ENCODE results near the gene C6. TPM values are rescaled to one million over a fixed set of nuclear protein-coding genes. Genes with fewer than 3 reads are reported as not detected.
"Not testable (repeated sequence)": the region's sequence is repeated elsewhere in the genome, so short reads cannot be mapped to it uniquely, and the experiment has no call there.

C6 gene
- total and polyA plus RNA-seq, 9 of the 15 experiments (the other 6 are each of a cell fraction or from before 2014, with no cell fraction given), result 0.09 TPM; not detected in 8

DNA sequence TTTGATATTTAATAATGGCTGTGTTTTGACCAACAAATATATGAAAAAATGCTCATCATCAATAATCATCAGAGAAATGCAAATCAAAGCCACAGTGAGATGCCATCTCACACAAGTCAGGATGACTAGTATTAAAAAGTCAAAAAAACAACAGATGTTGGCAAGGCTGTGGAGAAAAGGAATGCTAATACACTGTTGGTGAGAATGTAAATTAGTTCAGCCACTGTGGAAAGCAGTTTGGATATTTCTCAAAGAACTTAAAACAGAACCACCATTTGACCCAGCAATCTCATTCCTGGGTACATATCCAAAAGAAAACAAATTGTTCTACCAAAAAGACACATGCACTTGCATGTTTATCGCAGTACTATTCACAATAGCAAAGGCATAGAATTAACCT is 30.0 kb downstream of the C6 start:
- WGBS (ENCODE audit: insufficient coverage, low coverage, missing lambda C conversion rate), result 0% methylated on average over 1 of the region's 1 CpG
- H4K20me1 ChIP-seq (replicated peaks; ENCODE audit: control insufficient read depth, insufficient read depth, low read length); H3K36me3 ChIP-seq (ENCODE audit: control insufficient read depth, insufficient read depth, low read length); H3K4me2 ChIP-seq (ENCODE audit: insufficient read depth, low read length); BruUV-seq (replicated peaks); in situ Hi-C loops (cut with MboI); H3K27me3 ChIP-seq (ENCODE audit: control insufficient read depth in 2 of 2, insufficient read depth in 2 of 2, low read length in 2 of 2); DNase-seq (ENCODE audit: extremely low read depth in 1 of 4, low spot score in 3 of 4); ATAC-seq; CTCF ChIA-PET (ENCODE audit: low intra/inter-chr PET ratio); H3K4me1 ChIP-seq (replicated peaks in 1 of 2; ENCODE audit: control insufficient read depth in 2 of 2, insufficient read depth in 2 of 2, low read length in 2 of 2); POLR2A ChIA-PET; H2AFZ ChIP-seq (ENCODE audit: low read depth, low read length); H3K9ac ChIP-seq (ENCODE audit: insufficient read depth in 1 of 2, low read depth in 2 of 2, low read length in 2 of 2); FAIRE-seq; H3K79me2 ChIP-seq (ENCODE audit: control insufficient read depth, insufficient read depth, low read length); H3K9me3 ChIP-seq (replicated peaks; ENCODE audit: control insufficient read depth, insufficient read depth, low read depth, low read length); H3K4me3 ChIP-seq; H3K27ac ChIP-seq (ENCODE audit: extremely low read depth, low read depth, low read length); H3K9me1 ChIP-seq (ENCODE audit: control insufficient read depth, insufficient read depth, low read length); intact Hi-C loops (cut with micrococcal nuclease): not testable (repeated sequence)

- Histone ChIP-seq H4K20me1 (replicated peaks; ENCODE audit: control insufficient read depth, insufficient read depth, low read length) (no peaks in the 10 kb centered on the region), H2AFZ (ENCODE audit: low read depth, low read length) (no peak overlapping the region), H3K27me3 (ENCODE audit: control insufficient read depth in 2 of 2, insufficient read depth in 2 of 2, low read length in 2 of 2) (no peaks in the 10 kb centered on the region), H3K9me3 (replicated peaks; ENCODE audit: control insufficient read depth, insufficient read depth, low read depth, low read length) (no peaks in the 10 kb centered on the region), H3K27ac (ENCODE audit: extremely low read depth, low read depth, low read length) (no peak overlapping the region), H3K4me3 (no peak overlapping the region), H3K79me2 (ENCODE audit: control insufficient read depth, insufficient read depth, low read length) (no peaks in the 10 kb centered on the region), H3K9ac (ENCODE audit: insufficient read depth in 1 of 2, low read depth in 2 of 2, low read length in 2 of 2) (no peak overlapping the region), H3K4me1 (replicated peaks in 1 of 2; ENCODE audit: control insufficient read depth in 2 of 2, insufficient read depth in 2 of 2, low read length in 2 of 2) (no peaks in the 10 kb centered on the region), H3K4me2 (ENCODE audit: insufficient read depth, low read length) (no peak overlapping the region), H3K36me3 (ENCODE audit: control insufficient read depth, insufficient read depth, low read length) (no peaks in the 10 kb centered on the region), H3K9me1 (ENCODE audit: control insufficient read depth, insufficient read depth, low read length) (no peaks in the 10 kb centered on the region)
- ChIA-PET CTCF (ENCODE audit: low intra/inter-chr PET ratio) (no interaction called here), POLR2A (no interaction called here)
- no peak for ATAC-seq
- intact Hi-C loops (cut with micrococcal nuclease), result no loop called here
- in situ Hi-C loops (cut with MboI), result no loop called here
- no peak for FAIRE-seq
- no TSS peak for BruUV-seq (replicated peaks)
- no peak for DNase-seq (ENCODE audit: extremely low read depth in 1 of 4, low spot score in 3 of 4)
- TF ChIP-seq NR2C1 (IDR thresholded peaks at IDR 0.05) (no peak), NR2C1 (tag; IDR thresholded peaks at IDR 0.05) (no peak), HNRNPL (IDR thresholded peaks at IDR 0.05; ENCODE audit: low read depth, low read length) (no peak), MXI1 (IDR thresholded peaks at IDR 0.05; ENCODE audit: low read depth, low read length) (no peak), ZNF76 (CRISPR knock-in tag; IDR thresholded peaks at IDR 0.05; ENCODE audit: borderline replicate concordance) (no peak), ZNF274 (IDR thresholded peaks at IDR 0.05; ENCODE audit: borderline replicate concordance, low read depth, low read length) (no peak), RBBP5 (IDR thresholded peaks at IDR 0.05; ENCODE audit: borderline replicate concordance, insufficient read depth, low read length, poor library complexity, severe bottlenecking) (no peak), MIER1 (IDR thresholded peaks at IDR 0.05; ENCODE audit: low read depth) (no peak), L3MBTL2 (IDR thresholded peaks at IDR 0.05) (no peak), ZBTB7A (IDR thresholded peaks at IDR 0.05; ENCODE audit: borderline replicate concordance, control insufficient read depth, low read depth, low read length) (no peak), BRD9 (IDR thresholded peaks at IDR 0.05; ENCODE audit: low read depth, partially characterized antibody) (no peak), MTA3 (IDR thresholded peaks at IDR 0.05; ENCODE audit: borderline replicate concordance) (no peak)
- TF ChIP-seq, protein P1, sequence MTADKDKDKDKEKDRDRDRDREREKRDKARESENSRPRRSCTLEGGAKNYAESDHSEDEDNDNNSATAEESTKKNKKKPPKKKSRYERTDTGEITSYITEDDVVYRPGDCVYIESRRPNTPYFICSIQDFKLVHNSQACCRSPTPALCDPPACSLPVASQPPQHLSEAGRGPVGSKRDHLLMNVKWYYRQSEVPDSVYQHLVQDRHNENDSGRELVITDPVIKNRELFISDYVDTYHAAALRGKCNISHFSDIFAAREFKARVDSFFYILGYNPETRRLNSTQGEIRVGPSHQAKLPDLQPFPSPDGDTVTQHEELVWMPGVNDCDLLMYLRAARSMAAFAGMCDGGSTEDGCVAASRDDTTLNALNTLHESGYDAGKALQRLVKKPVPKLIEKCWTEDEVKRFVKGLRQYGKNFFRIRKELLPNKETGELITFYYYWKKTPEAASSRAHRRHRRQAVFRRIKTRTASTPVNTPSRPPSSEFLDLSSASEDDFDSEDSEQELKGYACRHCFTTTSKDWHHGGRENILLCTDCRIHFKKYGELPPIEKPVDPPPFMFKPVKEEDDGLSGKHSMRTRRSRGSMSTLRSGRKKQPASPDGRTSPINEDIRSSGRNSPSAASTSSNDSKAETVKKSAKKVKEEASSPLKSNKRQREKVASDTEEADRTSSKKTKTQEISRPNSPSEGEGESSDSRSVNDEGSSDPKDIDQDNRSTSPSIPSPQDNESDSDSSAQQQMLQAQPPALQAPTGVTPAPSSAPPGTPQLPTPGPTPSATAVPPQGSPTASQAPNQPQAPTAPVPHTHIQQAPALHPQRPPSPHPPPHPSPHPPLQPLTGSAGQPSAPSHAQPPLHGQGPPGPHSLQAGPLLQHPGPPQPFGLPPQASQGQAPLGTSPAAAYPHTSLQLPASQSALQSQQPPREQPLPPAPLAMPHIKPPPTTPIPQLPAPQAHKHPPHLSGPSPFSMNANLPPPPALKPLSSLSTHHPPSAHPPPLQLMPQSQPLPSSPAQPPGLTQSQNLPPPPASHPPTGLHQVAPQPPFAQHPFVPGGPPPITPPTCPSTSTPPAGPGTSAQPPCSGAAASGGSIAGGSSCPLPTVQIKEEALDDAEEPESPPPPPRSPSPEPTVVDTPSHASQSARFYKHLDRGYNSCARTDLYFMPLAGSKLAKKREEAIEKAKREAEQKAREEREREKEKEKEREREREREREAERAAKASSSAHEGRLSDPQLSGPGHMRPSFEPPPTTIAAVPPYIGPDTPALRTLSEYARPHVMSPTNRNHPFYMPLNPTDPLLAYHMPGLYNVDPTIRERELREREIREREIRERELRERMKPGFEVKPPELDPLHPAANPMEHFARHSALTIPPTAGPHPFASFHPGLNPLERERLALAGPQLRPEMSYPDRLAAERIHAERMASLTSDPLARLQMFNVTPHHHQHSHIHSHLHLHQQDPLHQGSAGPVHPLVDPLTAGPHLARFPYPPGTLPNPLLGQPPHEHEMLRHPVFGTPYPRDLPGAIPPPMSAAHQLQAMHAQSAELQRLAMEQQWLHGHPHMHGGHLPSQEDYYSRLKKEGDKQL (CRISPR knock-in tag; IDR thresholded peaks at IDR 0.05; ENCODE audit: borderline replicate concordance), result no peak
These were observed 30.7 kb downstream of the C6 start for GRCh38 chr5:41182666-41183065.
